ENCODE data around the gene MAN1B1.

Gene MAN1B1

DNA sequence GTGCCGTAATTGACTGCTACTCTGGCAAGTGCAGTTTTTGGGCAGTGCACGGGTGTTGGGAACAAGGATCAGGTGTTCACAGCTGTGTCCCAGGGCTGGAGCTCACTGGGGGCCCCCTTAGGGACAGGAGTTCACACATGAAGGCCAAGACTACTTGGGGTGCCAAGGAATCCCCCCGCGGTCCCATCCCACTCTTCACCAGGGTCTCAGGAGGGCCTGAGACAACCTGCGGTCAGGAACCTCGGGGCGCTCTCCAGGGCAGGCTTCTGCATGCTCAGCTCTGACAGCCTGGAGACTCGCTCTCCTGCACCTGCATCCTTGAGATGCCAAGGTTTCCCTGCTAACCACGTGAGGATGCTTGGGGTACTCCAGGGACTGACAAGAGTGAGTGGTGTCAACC is 2.3 kb upstream of the MAN1B1 start:
- no peak for DNase-seq (ENCODE audit: low read depth in 2 of 2)

DNA sequence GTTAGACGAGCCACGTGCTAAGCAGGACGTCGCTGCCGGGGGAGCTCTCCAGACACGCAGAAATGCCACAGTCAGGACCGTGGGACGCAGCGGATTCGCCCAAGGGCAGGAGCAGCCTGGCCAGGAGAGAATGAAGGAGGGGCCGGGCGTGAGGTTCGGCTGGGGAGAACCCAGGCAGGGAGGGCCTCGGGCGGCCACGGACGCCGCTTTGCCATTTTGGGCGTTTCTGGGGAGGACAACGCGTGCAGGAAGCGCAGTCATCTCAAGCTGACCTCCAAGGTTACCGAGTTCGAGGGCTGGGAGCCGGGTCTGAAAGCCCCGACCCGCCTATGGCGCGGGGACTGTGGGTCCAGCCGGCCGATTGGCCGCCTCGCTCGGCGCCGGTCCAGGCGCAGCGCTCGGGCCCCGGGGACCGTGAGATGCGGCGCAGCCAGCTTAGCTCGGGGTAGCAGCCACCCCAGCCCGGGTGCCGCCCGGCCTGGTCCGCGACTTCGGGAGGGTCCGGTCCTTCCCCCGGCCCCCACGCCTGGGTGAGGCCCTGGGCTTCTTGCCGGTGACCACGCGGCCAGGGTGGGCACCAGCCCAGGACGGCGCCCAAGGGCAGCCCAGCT is 760 bp upstream of the MAN1B1 start:
- DNase-seq (ENCODE audit: low read depth in 2 of 2), result no peak

DNA sequence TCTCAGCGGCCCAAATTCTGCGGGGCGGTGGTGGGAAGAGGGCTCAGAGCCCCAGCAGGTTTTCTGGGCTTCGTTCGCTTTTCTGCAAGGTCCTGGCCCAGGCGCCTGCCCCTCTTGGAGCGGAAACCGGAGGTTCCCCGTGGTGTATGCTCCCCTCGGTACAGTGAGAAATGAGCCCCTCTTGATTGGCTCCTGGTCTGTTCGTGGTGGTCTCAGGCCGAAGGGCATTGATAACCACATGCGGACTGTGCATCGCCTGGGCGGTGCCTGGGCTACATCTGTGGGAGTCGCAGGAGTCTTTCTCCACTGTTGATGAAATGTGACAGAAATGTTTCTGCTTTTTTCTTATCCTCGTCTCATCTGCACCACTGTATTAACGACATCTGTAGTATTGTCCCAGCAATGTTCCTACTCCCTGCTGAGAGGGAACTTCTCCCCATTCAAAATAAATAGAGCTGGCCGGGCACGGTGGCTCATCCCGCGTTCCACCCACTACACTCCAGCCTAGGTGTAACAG is 682 bp downstream of the MAN1B1 start:
- DNase-seq (ENCODE audit: low read depth in 2 of 2), result no peak

DNA sequence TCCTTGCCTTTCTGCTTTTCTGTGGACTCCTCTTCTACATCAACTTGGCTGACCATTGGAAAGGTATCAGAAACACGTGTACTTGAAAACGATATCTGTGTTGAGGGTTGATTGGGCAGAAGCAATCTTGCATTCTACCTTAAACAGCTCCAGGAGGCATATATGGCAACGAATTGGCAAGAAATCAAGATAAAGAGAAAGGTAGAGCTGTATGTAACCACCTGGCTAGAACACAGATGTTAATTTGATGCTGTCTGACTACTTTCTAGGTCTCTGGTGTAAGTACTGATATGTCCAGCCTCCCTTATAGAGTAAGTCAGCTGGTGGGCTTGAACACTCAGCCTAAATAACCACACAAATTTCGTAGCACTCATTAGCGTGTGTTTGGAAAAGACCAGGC is 1.3 kb downstream of the MAN1B1 start:
- no peak for DNase-seq (ENCODE audit: low read depth in 2 of 2)

DNA sequence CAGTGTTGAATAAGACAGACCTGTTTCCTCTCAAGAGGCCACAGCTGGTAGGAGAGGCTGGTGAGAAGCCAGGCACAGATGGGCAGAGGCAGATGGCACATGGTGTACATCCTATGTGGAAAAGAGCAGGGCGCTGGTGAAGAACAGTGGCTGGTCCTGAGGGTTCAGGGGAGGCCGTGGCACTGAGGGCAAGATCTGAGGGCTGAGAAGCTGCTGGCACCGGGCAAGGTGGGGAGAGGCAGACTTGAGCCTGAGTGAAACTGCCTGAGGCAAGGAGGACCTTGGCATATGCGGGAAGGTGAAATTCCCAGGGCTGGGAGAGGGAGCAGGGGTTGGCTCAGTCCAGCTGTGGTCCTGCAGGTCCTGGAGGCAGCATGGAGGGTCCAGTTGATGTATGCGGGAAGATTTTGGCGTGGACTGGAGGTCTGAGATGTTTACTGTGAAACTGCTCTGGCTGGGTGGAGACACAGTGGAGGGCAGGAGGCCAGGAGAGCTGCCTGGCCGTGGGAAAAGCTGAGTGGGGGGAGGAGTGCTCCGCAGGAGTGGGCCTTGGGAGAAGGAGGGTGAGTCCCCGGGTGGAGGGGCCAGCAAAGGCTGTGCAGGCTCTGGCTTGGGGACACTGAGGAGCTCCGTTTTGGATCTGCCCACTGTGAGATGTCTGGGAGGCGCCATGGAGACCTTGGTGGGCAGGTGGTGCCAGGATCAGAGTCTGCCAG is 2.6 kb downstream of the MAN1B1 start:
- no peak for DNase-seq (ENCODE audit: low read depth in 2 of 2)

DNA sequence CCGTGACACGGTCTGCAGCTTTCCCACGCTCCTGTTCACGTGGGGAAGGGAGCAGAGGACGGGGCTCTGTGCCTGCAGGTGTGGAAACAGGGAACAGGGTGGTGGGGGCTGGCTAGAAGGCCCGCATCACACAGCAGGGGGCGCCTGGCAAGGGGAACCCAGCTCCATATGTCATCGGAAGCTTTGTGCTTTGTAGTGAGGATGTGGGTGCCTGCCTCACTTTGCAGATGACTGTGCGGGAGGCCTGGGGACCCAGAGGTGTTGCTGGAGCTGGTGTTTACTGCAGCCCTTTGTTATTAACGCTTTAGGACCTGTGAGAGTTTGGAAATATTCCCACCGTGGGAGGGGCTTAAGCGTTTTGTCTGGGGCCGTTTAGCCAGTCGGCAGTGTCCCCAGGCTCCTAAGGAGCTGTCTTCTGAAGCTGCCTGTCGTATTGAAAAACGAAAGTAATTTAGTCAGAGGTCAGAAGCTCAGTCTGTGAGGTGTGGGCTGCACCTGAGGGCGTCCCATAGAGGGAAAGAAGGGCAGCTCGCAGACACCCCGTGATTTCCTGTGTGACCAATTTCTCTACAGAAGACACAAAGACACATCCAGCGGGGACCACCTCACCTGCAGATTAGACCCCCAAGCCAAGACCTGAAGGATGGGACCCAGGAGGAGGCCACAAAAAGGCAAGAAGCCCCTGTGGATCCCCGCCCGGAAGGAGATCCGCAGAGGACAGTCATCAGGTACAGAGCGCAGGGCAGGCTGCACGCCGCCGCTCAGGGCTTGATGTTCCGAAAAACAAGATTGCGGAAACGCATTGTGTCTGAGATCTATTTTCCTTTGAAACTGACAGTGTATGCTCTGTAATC is 9.1 kb downstream of the MAN1B1 start:
- DNase-seq (ENCODE audit: low read depth in 2 of 2), result no peak

DNA sequence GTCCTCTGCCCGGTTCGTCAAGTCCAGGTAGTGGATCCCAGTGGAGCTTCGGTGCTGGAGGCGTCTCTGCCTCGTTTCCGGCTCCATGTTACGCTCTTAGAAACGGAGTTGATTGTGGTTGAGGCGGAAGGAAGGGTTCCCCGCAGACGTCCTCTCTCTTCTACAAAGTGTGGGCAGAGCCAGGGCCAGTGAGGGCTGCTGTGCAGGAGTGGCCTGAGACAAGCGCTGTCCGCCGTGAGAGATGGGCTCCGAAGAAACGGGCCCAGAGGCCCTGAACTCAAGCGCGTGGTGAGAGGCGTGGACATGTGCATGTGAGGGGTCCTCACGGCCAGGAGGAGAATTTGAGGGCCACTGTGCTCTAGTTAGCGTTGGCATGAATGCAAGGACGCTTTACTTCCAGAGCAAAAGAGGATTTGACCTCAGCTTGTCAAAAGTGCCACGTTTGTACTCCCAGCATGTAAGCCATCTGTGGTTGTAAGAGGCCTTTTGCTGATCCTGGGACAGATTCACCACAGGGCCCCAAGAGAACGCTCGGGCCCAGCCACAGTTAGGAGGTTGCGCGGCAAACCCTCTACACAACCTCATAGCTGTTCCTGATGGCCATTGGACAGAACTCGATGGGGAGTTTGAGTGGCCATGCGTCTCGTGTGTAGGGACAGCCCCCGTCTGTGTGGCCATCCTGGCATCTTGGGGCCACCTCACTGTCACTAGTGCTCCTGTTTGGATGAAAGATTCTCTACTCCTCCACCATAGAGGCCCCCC is 10.2 kb downstream of the MAN1B1 start:
- DNase-seq (ENCODE audit: low read depth in 2 of 2), result no peak

DNA sequence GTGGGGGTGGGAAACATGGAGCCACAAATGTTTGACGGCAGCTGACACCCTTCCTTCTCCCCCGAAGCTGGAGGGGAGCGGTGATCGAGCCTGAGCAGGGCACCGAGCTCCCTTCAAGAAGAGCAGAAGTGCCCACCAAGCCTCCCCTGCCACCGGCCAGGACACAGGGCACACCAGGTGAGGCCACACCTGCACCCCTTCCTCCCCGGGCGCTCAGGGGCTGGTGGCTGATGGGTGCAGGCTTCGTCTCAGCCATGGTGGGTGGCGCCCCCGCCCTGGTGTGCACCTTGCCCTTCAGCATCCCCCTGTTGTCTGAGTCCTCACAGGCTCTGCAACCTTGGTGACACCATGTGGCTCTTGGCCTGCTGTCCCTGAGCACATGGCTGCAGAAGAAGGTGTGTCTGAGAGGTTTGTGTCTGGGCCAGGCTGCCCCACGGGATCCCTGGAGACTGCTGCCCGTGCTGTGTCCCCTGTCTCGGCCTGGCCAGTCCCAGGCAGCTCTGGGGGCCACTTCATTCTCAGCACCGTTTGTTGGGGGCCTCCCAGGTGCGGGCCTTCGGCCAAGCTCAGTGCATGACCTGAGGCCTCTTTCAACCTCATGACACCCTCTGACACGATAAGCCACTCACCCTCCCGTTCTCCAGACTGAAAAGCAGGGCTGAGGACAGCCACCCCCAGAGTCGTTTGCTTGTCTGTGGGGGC is 11.1 kb downstream of the MAN1B1 start:
- DNase-seq (ENCODE audit: low read depth in 2 of 2), result no peak

DNA sequence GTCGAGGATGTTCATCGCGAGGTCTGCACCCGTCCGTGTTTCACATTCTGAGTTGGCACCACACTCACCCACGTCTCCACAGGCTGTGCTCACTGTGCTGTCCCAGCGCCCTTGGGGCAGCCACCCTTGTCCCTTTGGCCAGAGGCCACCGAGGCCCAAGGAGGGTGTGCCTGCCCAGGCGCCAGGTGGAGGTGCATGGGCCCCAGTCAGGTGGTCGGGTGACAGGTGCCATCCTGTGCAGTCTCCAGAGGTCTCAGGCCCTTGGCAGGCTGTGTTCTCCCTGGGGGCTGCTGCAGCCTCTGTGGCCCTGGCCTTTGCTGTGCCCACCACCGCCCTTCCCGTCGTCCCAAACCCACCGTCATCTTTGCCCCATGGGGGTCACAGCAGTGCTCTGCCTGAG is 12.4 kb downstream of the MAN1B1 start:
- no peak for DNase-seq (ENCODE audit: low read depth in 2 of 2)

DNA sequence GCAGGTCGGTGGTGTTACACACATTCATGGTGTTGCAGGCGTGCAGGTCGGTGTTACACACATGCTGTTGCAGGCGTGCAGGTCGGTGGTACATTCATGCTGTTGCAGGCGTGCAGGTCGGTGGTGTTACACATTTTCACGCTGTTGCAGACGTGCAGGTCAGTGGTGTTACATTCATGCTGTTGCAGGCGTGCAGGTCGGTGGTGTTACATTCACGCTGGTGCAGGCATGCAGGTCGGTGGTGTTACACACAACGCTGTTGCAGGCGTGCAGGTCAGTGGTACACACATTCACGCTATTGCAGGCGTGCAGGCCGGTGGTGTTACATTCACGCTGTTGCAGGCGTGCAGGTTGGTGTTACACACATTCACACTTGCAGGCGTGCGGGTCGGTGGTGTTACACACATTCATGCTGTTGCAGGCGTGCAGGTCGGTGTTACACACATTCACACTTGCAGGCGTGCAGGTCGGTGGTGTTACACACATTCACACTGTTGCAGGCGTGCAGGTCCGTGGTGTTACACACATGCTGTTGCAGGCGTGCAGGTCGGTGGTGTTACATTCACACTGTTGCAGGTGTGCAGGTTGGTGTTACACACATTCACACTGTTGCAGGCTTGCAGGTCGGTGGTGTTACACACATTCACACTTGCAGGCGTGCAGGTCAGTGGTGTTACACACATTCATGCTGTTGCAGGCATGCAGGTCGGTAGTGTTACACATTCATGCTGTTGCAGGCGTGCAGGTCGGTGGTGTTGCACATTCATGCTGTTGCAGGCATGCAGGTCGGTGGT is 16.6 kb downstream of the MAN1B1 start:
- no peak for DNase-seq (ENCODE audit: low read depth in 2 of 2)

DNA sequence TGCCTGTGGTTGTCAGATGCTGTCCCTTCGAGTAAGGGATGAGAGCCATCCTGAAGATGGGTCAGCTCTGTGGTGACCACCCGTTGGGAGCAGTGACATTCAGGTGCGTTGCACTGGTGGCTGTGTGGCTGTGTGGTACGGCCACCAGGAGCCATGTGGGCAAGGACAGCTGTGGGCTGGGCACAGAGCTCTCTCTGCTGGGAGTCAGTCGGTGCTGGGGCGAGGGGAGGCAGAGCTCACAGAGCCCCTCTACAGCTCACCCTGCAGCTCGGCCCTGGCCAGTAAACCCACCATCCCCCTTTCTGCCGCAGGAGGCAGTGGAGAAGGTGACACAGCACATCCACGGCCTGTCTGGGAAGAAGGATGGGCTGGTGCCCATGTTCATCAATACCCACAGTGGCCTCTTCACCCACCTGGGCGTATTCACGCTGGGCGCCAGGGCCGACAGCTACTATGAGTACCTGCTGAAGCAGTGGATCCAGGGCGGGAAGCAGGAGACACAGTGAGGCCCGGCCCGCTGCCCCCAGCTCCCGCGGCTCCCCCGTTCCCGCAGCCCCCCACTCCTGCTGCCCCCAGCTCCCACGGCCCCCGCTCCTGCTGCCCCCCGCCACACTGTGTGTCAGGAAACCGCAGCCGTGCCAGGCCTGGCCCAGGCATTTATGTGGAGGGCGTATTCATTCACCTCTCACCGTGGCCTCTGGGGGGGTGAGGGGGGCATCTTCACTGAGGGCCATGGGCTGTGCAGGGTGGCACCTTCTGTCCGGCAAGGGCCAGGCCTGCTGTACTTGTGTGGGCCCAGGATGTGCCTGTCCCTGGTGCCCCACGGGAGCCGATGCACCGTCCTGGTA is 19.3 kb downstream of the MAN1B1 start:
- DNase-seq (ENCODE audit: low read depth in 2 of 2), result no peak

DNA sequence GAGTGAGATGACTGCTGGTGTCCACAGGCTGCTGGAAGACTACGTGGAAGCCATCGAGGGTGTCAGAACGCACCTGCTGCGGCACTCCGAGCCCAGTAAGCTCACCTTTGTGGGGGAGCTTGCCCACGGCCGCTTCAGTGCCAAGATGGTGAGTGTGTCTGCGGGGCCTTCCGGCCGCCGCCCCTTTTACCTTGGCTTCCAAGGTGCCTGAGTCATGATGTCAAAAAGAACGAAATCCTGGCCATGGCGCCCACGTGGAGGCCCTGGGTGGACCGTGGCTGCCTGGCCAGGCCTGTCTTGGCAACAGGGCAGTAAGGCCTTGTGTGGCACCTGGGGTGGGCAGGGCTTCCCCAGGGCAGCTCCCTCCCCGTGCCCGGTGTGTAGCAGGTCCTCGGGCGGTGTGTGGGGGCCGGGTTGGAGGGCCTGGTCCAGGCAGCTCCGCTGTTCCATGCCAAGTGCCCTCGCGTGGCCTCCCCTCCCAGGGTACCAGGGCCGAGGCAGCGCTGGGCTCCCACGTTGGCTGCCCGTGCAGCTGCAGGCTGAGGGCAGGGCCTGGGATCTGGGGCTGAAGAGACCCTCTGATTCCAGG is 20.0 kb downstream of the MAN1B1 start:
- no peak for DNase-seq (ENCODE audit: low read depth in 2 of 2)

DNA sequence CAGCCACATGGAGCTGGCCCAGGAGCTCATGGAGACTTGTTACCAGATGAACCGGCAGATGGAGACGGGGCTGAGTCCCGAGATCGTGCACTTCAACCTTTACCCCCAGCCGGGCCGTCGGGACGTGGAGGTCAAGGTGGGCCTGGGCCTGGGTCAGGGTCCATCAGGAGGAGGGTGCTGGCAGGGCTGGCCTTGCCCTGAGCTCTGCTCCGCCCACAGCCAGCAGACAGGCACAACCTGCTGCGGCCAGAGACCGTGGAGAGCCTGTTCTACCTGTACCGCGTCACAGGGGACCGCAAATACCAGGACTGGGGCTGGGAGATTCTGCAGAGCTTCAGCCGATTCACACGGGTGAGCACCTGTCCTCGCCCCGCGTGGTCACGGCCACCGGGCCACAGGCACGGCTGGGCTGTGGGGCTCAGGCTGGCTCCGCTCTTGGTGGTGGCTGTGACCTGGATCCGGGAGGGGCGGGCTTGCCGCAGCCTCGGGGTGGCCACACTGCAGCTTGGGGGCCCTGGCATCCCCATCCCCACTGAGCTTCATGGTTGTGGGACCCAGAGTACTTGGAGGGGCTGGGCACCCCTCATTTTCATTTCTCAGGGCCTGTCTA is 20.6 kb downstream of the MAN1B1 start:
- no peak for DNase-seq (ENCODE audit: low read depth in 2 of 2)

DNA sequence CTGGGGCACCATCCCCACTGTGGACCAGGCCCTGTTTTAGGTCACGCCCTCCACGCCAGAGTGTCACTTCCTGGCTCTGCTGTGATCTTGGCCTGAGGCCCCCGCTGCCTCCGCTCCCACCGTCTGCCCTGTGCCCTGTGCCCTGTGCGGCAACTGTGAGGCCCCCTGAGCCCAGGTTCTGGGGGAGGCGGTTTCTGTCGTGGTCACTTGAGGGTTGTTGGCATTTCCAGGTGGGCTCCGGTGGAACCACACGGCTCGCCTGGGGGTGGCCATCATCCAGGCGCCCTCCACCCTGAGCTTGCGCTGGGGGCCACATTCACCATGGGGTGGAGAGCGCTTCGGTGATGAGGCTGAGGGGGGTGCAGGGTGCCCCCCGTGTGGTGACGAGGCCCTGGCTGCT is 21.2 kb downstream of the MAN1B1 start:
- no peak for DNase-seq (ENCODE audit: low read depth in 2 of 2)

DNA sequence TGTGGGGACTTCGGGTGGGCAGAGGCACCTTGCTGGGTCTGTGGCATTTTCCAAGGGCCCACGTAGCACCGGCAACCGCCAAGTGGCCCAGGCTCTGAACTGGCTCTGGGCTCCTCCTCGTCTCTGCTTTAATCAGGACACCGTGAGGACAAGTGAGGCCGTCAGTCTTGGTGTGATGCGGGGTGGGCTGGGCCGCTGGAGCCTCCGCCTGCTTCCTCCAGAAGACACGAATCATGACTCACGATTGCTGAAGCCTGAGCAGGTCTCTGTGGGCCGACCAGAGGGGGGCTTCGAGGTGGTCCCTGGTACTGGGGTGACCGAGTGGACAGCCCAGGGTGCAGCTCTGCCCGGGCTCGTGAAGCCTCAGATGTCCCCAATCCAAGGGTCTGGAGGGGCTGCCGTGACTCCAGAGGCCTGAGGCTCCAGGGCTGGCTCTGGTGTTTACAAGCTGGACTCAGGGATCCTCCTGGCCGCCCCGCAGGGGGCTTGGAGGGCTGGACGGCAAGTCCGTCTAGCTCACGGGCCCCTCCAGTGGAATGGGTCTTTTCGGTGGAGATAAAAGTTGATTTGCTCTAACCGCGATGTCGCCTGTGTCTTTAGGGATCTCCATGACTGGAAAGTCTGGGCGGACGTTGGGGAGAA is 21.9 kb downstream of the MAN1B1 start:
- DNase-seq (ENCODE audit: low read depth in 2 of 2), result no peak

DNA sequence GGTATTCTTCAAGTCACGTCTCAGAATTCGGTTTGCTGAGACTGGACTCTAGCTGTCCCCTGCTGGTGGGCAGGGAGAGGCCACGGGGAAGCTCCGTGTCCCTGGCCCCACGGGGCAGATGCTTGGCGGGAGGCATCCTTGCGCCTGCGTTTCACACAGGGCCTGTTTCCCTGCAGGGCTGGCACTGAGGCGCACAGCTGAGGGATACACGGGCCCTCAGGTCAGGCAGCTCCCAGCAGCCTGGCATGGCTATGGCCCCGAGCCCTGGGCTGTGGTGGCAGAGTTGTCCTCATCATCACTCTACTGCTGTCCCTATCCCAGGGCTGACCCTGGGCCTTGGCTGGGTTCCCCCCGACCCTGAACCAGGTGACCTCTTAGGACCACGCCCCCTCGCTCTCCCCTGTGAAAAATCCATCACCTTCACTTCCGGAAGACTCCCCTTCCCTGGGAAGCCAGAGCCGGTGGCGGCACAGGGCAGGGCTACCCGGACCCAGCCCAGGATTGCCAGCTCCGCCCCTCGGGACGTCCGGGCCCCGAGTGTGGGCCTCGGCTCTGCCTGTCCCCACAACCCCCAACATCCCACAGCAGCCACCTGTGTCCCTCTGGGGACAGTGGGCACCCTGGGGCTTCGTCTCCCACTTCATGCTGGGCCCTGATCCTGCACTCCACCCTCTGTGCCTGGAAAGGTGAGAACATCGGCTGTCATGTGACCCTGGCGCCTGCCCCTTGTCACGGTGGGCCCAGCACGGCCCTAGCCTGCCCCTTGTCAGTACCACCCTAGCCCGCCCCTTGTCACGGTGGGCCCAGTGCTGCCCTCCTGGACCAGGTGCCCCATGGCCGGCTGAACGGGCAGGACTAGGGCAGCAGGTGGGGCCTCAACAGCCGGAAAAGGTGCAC is 22.7 kb downstream of the MAN1B1 start:
- DNase-seq (ENCODE audit: low read depth in 2 of 2), result no peak

Measured in fibroblast of skin of left quadriceps (primary cell).